Osteocyte (in vitro differentiated cells): Measurements from ENCODE around the gene SLX4IP. TPM values are rescaled to one million over a fixed set of nuclear protein-coding genes. Genes with fewer than 3 reads are reported as not detected.

ENCODE experiments used
- DNase-seq: peaks from one replicate; pipeline ENCODE4 v3.0.0; 2021; ENCODE audit warnings: mixed read lengths; ENCODE audit not compliant: unreplicated experiment; ENCODE audit errors: extremely low spot score
- H3K27ac Mint-ChIP-seq: one replicate; pipeline ENCODE4 v1.8.0; 2021; ENCODE audit warnings: mild to moderate bottlenecking, mixed read lengths; ENCODE audit not compliant: unreplicated experiment
- H3K27me3 Mint-ChIP-seq: one replicate; pipeline ENCODE4 v1.8.0; 2021; ENCODE audit warnings: mixed read lengths; ENCODE audit not compliant: unreplicated experiment
- H3K36me3 Mint-ChIP-seq: one replicate; pipeline ENCODE4 v1.8.0; 2021; ENCODE audit warnings: mixed read lengths; ENCODE audit not compliant: unreplicated experiment
- H3K4me1 Mint-ChIP-seq: one replicate; pipeline ENCODE4 v1.8.0; 2021; ENCODE audit warnings: mixed read lengths; ENCODE audit not compliant: unreplicated experiment
- H3K4me3 Mint-ChIP-seq: one replicate; pipeline ENCODE4 v1.8.0; 2021; ENCODE audit warnings: mild to moderate bottlenecking, moderate library complexity, mixed read lengths; ENCODE audit not compliant: unreplicated experiment
- H3K9me3 Mint-ChIP-seq: one replicate; pipeline ENCODE4 v1.8.0; 2021; ENCODE audit warnings: mixed read lengths; ENCODE audit not compliant: unreplicated experiment
- CTCF ChIP-seq: fragments of 200-600 bp; sonication (generic); IDR thresholded peaks from 2 replicates; pipeline ENCODE4 v1.5.0; 2021; ENCODE audit warnings: antibody characterized with exemption, mild to moderate bottlenecking, moderate library complexity
- total RNA-seq: library from RNA; stranded (reverse); gene quantifications from 2 replicates; pipeline ENCODE4 v1.2.1, GENCODE V29; 2021

Gene SLX4IP
- total RNA-seq, 1 donor from 2014 or later = 5.4 TPM

GRCh38 chr20:10501402-10501801 is 66.3 kb downstream of the SLX4IP start:
- Mint-ChIP-seq H3K27me3 (no peaks in the 10 kb centered on the region), H3K4me1 (peaks cover 28% of the 10 kb centered on the region), H3K27ac (no peak overlapping the region), H3K9me3 (no peaks in the 10 kb centered on the region), H3K4me3 (no peak overlapping the region), H3K36me3 (no peaks in the 10 kb centered on the region)
- no peak for TF ChIP-seq CTCF
- no peak for DNase-seq

DNA sequence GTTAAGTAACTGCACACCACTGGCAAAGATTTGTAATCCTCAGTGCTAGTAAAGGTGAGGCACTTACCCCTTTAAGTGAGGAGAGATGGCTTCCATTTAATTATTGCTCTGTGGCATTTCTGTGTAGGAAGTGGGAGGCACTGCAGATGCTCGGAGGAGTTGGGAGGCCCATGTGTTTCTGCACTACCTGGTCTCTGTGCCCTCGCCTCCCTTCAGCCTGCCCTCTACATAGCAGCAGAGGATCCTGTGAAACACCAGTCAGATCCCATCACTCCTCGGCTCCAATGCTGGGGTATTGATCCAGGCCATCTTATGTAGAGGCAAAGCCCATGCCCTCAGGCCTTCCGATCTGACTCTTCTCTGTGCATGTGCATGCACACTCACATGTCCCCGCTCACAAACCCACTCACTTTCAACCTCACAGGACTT is 67.0 kb downstream of the SLX4IP start:
- Mint-ChIP-seq H3K27me3 (no peaks in the 10 kb centered on the region), H3K4me3 (no peak overlapping the region), H3K9me3 (no peaks in the 10 kb centered on the region), H3K36me3 (no peaks in the 10 kb centered on the region), H3K27ac (no peak overlapping the region), H3K4me1 (peaks cover 33% of the 10 kb centered on the region)
- DNase-seq = no peak
- no peak for TF ChIP-seq CTCF

DNA sequence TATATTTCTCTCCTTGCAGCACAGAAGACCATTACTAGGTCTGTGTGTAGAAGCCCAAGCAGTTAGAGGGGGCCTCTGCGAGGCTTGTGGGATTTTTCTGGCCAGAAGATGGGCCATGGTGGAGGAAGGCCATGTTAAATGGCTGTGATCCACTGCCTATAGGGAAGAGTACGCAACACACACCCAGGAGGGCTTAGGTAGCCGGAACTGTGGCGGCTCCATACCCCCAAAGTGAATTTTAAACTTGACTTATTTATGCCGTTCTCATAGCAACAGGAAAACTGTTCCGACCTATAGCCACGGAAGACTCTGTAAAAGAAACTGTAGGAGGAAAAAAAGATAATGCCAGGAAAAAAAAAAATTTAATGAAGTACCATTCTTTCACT is 69.5 kb downstream of the SLX4IP start:
- Mint-ChIP-seq H3K9me3 (no peaks in the 10 kb centered on the region), H3K36me3 (no peaks in the 10 kb centered on the region), H3K27me3 (no peaks in the 10 kb centered on the region), H3K4me1 (peaks cover 47% of the 10 kb centered on the region), H3K27ac (peak overlapping the region; percentile 50), H3K4me3 (no peak overlapping the region)
- no peak for TF ChIP-seq CTCF
- no peak for DNase-seq

DNA sequence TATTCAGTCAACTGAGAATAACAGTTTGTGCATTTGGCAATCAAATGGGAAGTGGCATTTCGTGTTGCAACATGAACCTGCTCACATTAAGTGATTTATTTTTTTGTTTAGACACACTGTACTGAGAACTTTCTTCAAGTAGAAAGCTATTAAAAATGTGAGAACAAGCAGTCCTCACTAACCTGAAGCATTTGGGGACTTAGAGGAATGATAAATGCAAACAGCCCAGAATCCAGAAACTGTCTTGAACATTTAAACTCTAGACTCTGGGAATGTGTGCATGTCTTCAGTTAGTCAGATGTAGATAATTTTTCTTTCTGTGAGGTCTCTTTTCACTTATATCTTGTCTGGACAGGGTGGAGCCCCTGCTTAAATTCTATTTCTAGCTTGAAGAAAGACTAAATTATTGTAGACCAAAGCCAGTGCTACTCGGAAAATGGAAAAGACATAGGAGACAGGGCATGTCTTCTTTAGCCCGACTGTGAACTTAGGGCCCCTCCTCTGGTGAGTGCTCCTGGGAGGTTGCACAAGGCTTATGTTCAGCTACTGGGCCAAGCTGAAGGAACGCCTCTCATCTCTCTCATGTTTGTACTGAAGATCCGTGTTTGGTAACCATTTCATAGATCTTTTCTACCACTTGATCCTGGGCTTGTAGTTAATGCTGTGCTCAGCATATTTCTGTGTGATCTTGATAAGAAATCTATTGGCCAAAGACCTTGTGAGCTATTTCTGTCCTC is 70.1 kb downstream of the SLX4IP start:
- no peak for DNase-seq
- TF ChIP-seq CTCF = no peak
- no peaks in the 10 kb centered on the region for H3K9me3 Mint-ChIP-seq
- H3K4me1 Mint-ChIP-seq = peaks cover 47% of the 10 kb centered on the region
- H3K27ac Mint-ChIP-seq = peak overlapping the region; percentile 50
- no peaks in the 10 kb centered on the region for H3K36me3 Mint-ChIP-seq
- no peak overlapping the region for H3K4me3 Mint-ChIP-seq
- H3K27me3 Mint-ChIP-seq = no peaks in the 10 kb centered on the region

GRCh38 chr20:10505827-10506226 is 70.7 kb downstream of the SLX4IP start:
- peak overlapping the region; percentile 42 for H3K27ac Mint-ChIP-seq
- H3K9me3 Mint-ChIP-seq = no peaks in the 10 kb centered on the region
- H3K36me3 Mint-ChIP-seq = no peaks in the 10 kb centered on the region
- no peak for TF ChIP-seq CTCF
- H3K4me3 Mint-ChIP-seq = no peak overlapping the region
- peaks cover 48% of the 10 kb centered on the region for H3K4me1 Mint-ChIP-seq
- no peak for DNase-seq
- H3K27me3 Mint-ChIP-seq = no peaks in the 10 kb centered on the region
